Renal cortex interstitium (tissue), 11 donors: ENCODE results near the gene TUNAR. TPM values are rescaled to one million over a fixed set of nuclear protein-coding genes. Genes with fewer than 3 reads are reported as not detected.
"Not testable (repeated sequence)": the region's sequence is repeated elsewhere in the genome, so short reads cannot be mapped to it uniquely, and the experiment has no call there.

ENCODE experiments used
- DNase-seq, 11 donors: peaks; one replicate each; pipeline ENCODE4 v3.0.0-alpha.2; 2013; ENCODE audit warnings: low read depth in 9 of 11, low spot score in 4 of 11; ENCODE audit errors: extremely low read depth in 1 of 11
- polyA plus RNA-seq, 3 donors: library from polyadenylated mRNA; unstranded; fragments of 120-200 nt; gene quantifications; one replicate each; pipeline ENCODE4 v1.2.1, GENCODE V29; 2013; ENCODE audit not compliant: insufficient read length in 3 of 3

The TUNAR gene
- polyA plus RNA-seq, 3 donors = 0.25 to 0.71 (median 0.32) TPM

DNA sequence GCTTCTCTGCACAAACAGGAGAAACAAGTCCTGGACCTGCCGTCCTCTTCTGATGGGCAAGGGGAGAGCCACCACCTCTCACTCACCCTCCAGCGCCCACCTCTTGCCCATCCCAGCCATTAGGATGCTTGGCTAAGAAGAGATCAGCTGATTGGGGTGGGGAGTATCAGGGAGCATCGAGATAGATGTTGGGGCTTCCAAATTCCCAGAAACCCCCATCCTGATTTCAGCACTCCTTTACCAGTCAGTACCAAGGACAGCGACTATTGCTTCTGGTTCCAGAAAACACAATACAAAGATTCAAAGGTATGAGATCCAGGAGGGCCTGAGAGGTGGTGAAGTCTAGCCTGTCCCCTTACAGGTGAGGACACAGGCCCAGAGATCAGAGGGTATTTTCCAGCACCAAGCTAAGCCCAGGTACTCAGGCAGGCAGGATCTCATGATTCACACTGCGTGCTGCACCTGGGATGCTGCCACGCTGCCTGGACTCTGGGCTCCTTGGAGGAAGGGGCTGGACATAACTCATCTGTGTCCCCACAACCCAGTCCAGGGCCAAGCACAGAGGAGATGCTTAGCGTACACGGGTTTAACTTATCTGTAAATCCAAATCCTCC, 76.6 kb downstream of the TUNAR start:
- peak; percentile 10 to 49 (median 31) for DNase-seq

- DNase-seq = no peak
Observed at GRCh38 chr14:95956601-95957460, 80.2 kb downstream of the TUNAR start.

GRCh38 chr14:95958105-95958504, 81.5 kb downstream of the TUNAR start:
- no peak for DNase-seq

DNA sequence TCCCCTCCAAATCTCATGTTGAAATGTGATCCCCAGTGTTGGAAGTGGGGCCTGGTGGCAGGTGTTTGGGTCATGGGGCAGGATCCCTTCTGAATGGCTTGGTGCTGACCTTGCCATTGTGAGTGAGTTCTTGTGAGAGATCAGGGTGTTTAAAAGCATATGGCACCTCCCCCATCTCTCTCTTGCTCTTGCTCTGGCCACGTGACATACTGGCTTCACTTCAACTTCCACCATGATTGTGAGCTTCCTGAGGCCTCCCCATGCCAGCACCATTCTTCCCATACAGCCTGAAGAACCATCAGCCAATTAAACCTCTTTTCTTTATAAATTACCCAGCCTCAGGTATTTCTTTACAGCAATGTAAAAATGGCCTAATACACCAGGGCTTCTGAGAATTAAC, 82.7 kb downstream of the TUNAR start:
- no peak for DNase-seq

- no peak for DNase-seq
Observed at GRCh38 chr14:95961481-95961880, 84.8 kb downstream of the TUNAR start.

- no peak for DNase-seq
Observed at GRCh38 chr14:95964901-95965300, 88.3 kb downstream of the TUNAR start.

GRCh38 chr14:95968048-95968447, 91.4 kb downstream of the TUNAR start:
- DNase-seq = not testable (repeated sequence)

Other genes starting within 250 kb of the TUNAR start
- gene TCL1B, start 190.4 kb upstream of the TUNAR start, polyA plus RNA-seq = under 1 TPM; 0.30 to 0.42 (median 0.36) TPM
- 1 to 10 TPM in 2 of 3 donors, under 1 TPM in 1; 0.61 to 1.3 (median 1.1) TPM for gene TCL1A, start 162.7 kb upstream of the TUNAR start, polyA plus RNA-seq
- 10 to 100 TPM; 30.9 to 37.1 (median 31.4) TPM for gene C14orf132, start 162.5 kb downstream of the TUNAR start, polyA plus RNA-seq